ENCODE data around the gene SNCB. TPM values are rescaled to one million over a fixed set of nuclear protein-coding genes. Genes with fewer than 3 reads are reported as not detected.

SNCB gene
- total and polyA plus RNA-seq, 2 of the 13 experiments (the other 11 are each of a cell fraction or from before 2014, with no cell fraction given): not detected

DNA sequence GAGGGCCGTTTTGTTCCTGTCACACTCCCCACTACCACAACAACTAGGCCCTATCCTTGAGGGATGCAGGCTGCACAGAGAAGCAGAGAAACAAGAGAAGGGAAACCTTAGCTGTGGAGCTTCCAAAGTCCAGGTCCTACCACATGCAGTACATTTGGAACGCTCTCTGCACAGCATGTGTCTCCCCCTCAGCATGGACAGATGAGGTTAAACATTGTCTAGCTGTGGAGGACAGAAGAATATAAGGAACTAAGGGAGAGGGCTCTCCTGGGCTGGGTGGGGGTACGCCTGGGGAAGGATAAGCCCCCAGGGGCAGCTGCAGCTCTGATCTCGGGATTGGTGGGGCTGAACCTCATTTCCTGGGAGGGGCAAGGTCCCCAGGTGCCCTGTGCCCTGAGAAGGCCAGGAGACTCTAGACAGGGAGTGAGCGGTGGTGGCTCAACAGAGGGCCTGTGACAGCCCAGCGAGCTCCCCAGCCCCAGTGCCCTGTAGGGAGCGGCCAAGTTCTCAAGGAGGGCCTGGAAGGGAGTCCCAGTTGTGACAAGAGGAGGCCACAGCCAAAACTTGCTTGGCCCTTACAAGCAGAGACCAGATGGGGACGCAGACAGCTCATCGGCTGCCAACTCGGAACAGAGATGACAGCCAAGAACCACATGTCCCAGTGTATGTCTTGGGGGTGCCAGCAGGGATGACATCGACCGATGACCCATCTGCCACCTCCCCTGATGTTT, 47.0 kb upstream of the SNCB start (continued):
- TF ChIP-seq AKNA (CRISPR knock-in tag; IDR thresholded peaks at IDR 0.05; ENCODE audit: borderline replicate concordance) (no peak), NFKB2 (CRISPR knock-in tag; IDR thresholded peaks at IDR 0.05; ENCODE audit: borderline replicate concordance) (no peak), ZNF7 (CRISPR knock-in tag; IDR thresholded peaks at IDR 0.05) (no peak), ZBTB7B (CRISPR knock-in tag; IDR thresholded peaks at IDR 0.05) (0 out of 2 replicates have a peak, but pooled peaks have one; percentile 31), ZEB1 (IDR thresholded peaks at IDR 0.05; ENCODE audit: insufficient replicate concordance, low read depth) (no peak), CENPBD1 (CRISPR knock-in tag; IDR thresholded peaks at IDR 0.05; ENCODE audit: borderline replicate concordance, low read depth) (no peak), MIER3 (CRISPR knock-in tag; IDR thresholded peaks at IDR 0.05; ENCODE audit: borderline replicate concordance) (no peak), ZBTB34 (CRISPR knock-in tag; IDR thresholded peaks at IDR 0.05) (no peak), ZNF333 (CRISPR knock-in tag; IDR thresholded peaks at IDR 0.05; ENCODE audit: borderline replicate concordance) (no peak), HNF4A (CRISPR knock-in tag; IDR thresholded peaks at IDR 0.05) (peak; percentile 88), ELF4 (CRISPR knock-in tag; IDR thresholded peaks at IDR 0.05; ENCODE audit: borderline replicate concordance) (no peak)
- TF ChIP-seq, protein P1, sequence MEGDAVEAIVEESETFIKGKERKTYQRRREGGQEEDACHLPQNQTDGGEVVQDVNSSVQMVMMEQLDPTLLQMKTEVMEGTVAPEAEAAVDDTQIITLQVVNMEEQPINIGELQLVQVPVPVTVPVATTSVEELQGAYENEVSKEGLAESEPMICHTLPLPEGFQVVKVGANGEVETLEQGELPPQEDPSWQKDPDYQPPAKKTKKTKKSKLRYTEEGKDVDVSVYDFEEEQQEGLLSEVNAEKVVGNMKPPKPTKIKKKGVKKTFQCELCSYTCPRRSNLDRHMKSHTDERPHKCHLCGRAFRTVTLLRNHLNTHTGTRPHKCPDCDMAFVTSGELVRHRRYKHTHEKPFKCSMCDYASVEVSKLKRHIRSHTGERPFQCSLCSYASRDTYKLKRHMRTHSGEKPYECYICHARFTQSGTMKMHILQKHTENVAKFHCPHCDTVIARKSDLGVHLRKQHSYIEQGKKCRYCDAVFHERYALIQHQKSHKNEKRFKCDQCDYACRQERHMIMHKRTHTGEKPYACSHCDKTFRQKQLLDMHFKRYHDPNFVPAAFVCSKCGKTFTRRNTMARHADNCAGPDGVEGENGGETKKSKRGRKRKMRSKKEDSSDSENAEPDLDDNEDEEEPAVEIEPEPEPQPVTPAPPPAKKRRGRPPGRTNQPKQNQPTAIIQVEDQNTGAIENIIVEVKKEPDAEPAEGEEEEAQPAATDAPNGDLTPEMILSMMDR (CRISPR knock-in tag; IDR thresholded peaks at IDR 0.05): no peak
